GM12878 (cell line): ENCODE data around the gene SAYSD1.

Experiments
- BHLHE40 ChIP-seq, 2 experiments: fragments of 450-650 bp in 1 of 2; IDR thresholded peaks; 2 replicates each; pipeline ENCODE4 v1.6.1; 2011 to 2017; ENCODE audit warnings: low read depth in 2 of 2, borderline replicate concordance in 1 of 2, improper control_type of control experiment in 1 of 2, low read length in 1 of 2, mild to moderate bottlenecking in 1 of 2
- NFIC ChIP-seq: IDR thresholded peaks from 2 replicates; pipeline ENCODE4 v1.6.1; 2012; ENCODE audit warnings: low read depth, mild to moderate bottlenecking, inconsistent platforms, low read length, moderate library complexity
- TCF7 ChIP-seq: IDR thresholded peaks from 2 replicates; pipeline ENCODE4 v1.6.1; 2014; ENCODE audit warnings: antibody characterized with exemption, borderline replicate concordance
- TF ChIP-seq, protein P1 (sequence below), 3 experiments: IDR thresholded peaks in 2 of 3; conservative IDR thresholded peaks in 1 of 3; 2 replicates each; pipeline ENCODE4 v1.5.1; 2011; ENCODE audit warnings: low read depth in 3 of 3, low read length in 3 of 3, mild to moderate bottlenecking in 3 of 3, control low read depth in 2 of 3, moderate library complexity in 2 of 3, inconsistent platforms in 1 of 3, mixed read lengths in 1 of 3; ENCODE audit not compliant: control insufficient read depth in 2 of 3, insufficient read depth in 1 of 3; ENCODE audit errors: extremely low read depth in 1 of 3

DNA sequence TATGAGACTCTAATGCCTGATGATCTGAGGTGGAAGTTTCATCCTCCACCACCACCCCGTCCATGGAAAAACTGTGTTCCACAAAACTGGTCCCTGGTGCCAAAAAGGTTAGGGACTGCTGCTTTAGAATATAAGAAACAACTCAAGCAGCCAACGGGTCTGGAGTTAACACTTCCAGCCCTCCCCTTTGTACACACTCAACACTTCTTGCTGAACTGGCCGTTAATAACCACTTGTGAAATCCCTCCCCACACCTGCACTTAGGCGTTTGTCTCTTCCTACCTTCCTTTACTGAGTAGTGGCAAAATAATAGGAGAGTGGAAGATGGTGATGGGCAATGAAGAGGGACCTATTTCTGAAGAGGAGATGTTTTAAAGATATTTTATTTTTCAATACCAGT lies 10.5 kb downstream of the SAYSD1 start:
- TF ChIP-seq, protein P1, sequence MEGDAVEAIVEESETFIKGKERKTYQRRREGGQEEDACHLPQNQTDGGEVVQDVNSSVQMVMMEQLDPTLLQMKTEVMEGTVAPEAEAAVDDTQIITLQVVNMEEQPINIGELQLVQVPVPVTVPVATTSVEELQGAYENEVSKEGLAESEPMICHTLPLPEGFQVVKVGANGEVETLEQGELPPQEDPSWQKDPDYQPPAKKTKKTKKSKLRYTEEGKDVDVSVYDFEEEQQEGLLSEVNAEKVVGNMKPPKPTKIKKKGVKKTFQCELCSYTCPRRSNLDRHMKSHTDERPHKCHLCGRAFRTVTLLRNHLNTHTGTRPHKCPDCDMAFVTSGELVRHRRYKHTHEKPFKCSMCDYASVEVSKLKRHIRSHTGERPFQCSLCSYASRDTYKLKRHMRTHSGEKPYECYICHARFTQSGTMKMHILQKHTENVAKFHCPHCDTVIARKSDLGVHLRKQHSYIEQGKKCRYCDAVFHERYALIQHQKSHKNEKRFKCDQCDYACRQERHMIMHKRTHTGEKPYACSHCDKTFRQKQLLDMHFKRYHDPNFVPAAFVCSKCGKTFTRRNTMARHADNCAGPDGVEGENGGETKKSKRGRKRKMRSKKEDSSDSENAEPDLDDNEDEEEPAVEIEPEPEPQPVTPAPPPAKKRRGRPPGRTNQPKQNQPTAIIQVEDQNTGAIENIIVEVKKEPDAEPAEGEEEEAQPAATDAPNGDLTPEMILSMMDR (IDR thresholded peaks at IDR 0.05 in 2 of 3, conservative IDR thresholded peaks at IDR 0.05 in 1 of 3; ENCODE audit: control insufficient read depth in 2 of 3, extremely low read depth in 1 of 3, insufficient read depth in 1 of 3, low read depth in 3 of 3, low read length in 3 of 3) = no peak
- TF ChIP-seq NFIC (no peak), TCF7 (no peak), BHLHE40 (IDR thresholded peaks at IDR 0.05; ENCODE audit: borderline replicate concordance in 1 of 2, low read depth in 2 of 2, low read length in 1 of 2) (no peak)
